NCI-H526 (cell line): ENCODE measurements around the gene MFRP.
A peak's percentile ranks its signal among the peaks of the same experiment; 100 is the strongest.

Experiments used
- DNase-seq, 2 experiments: peaks; one replicate each; lab custom pipeline; 2025; lab: John Stamatoyannopoulos, UW

Gene MFRP

DNA sequence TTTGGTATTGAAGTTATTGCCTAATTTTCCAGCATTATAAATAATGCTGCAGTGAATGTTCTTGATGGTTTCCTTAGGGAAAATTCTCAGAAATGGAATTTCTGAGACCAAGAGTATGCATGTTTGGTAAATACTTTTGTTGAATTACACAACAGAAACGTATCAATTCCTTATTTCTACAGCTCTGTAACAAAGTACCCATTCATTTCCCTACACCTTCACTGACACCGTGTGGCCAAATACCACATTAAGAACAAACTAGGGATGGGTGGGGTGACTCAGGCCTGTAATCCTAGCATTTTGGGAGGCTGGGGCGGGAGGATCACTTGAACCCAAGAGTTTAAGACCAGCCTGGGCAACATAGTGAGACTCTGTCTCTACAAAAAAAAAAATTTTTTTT is 51.3 kb downstream of the MFRP start:
- DNase-seq: peak in 1 of 2 experiments; percentile 17

DNA sequence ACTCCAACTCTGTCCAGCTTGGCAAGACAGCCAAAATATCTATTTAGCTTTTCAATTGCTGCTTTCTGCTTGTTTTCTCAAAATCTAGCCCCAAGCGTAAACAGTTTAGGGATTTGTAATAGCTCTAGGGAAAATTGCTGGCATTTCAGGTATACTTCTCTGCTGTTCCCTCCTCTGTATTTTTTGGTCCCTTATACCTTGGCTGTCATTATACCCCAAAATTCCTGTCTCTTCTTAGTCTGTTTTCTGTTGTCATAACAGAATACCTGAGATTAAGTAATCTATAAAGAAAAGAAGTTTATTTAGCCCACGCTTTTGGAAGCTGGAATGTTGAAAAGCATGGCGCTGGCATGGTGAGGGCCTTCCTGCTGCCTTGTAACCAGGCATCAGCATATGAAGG is 53.0 kb downstream of the MFRP start:
- DNase-seq: no peak

DNA sequence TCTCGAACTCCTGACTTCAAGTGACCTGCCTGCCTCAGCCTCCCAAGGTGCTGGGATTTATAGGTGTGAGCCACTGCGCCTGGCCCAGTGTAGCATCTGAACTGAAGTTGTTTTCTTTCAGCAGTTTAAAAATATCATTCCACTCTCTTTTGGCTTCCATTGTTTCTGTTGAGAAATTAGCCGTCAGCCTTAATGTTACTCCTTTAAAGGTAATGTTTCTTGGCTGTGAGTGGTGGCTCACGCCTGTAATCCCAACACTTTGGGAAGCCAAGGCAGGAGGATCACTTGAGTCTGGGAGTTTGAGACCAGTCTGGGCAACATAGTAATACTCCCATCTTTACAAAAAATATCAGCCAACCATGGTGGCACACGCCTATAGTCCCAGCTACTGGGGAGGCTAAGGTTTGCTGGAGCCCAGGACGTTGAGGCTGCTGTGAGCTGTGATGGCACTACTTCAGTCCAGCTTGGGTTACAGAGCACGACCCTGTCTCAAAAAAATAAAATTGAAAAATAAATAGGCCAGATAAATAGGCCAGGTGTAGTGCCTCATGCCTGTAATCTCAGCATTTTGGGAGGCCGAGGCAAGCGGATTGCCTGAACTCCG is 55.5 kb downstream of the MFRP start:
- DNase-seq: no peak
